Measurements from ENCODE around the gene TBC1D8. TPM values are rescaled to one million over a fixed set of nuclear protein-coding genes. Genes with fewer than 3 reads are reported as not detected.

Gene TBC1D8
- total RNA-seq, 2 experiments from 2014 or later: 4.0 to 4.5 TPM

GRCh38 chr2:100989666-100990065 lies 161.5 kb downstream of the TBC1D8 start:
- no peak for DNase-seq
- Mint-ChIP-seq H3K4me1 (ENCODE audit: low read depth) (peaks cover 5% of the 10 kb centered on the region), H3K4me3 (no peak overlapping the region), H3K27ac (no peak overlapping the region), H3K36me3 (ENCODE audit: low read depth) (no peaks in the 10 kb centered on the region), H3K9me3 (no peaks in the 10 kb centered on the region), H3K27me3 (ENCODE audit: low read depth) (no peaks in the 10 kb centered on the region)
- CTCF ChIA-PET: interaction anchor here (0.9 kb wide), 1 partner anchor 380 kb away, joined by 6 read pairs; no protein-coding TSS in a partner anchor
- intact Hi-C loops (cut with micrococcal nuclease): loop anchor here (5.0 to 10.0 kb wide), 2 partner anchors 562 to 725 kb away; no protein-coding TSS in a partner anchor

DNA sequence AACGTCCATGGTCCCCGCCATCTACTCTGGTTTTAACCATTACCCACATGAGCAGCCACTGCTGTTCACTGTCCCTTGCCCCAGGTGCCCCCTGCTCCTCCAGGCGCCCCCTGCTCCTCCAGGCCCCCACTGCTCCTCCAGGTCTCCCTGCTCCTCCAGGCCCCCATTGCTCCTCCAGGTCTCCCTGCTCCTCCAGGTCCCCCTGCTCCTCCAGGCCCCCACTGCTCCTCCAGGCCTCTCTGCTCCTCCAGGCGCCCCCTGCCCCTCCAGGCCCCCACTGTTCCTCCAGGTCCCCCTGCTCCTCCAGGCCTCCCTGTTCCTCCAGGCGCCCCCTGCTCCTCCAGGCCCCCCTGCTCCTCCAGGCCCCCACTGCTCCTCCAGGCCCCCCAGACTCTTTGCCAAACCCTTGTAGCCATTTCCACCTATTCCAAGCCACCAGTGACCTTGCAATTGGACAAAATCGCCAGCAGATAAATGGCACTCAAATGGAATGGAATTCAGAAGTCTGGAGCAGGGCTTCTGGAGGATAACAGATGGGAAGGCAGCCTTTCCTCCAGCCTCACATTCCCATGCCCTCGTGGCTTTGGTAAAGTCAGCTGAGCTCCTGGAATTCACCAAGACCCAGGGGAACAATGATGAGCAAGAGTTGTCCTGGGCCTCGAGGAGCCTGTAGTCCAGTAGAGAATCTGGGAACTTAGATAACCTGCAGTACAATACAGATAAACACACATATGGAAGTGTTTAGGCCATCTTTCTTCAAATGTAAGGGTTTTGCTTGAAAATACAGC lies 162.4 kb downstream of the TBC1D8 start:
- H3K27me3 Mint-ChIP-seq (ENCODE audit: low read depth): no peaks in the 10 kb centered on the region
- H3K27ac Mint-ChIP-seq: no peak overlapping the region
- H3K36me3 Mint-ChIP-seq (ENCODE audit: low read depth): no peaks in the 10 kb centered on the region
- peaks cover 5% of the 10 kb centered on the region for H3K4me1 Mint-ChIP-seq (ENCODE audit: low read depth)
- H3K4me3 Mint-ChIP-seq: no peak overlapping the region
- no peaks in the 10 kb centered on the region for H3K9me3 Mint-ChIP-seq
- CTCF ChIA-PET: interaction anchor here (4.3 kb wide), 2 partner anchors 259 to 380 kb away, joined by 24 to 41 read pairs; no protein-coding TSS in a partner anchor
- intact Hi-C loops (cut with micrococcal nuclease): loop anchor here (5.0 to 10.0 kb wide), 2 partner anchors 562 to 724 kb away; no protein-coding TSS in a partner anchor
- DNase-seq: no peak

GRCh38 chr2:100987974-100988373 lies 163.2 kb downstream of the TBC1D8 start:
- Mint-ChIP-seq H3K27ac (no peak overlapping the region), H3K4me1 (ENCODE audit: low read depth) (peaks cover 5% of the 10 kb centered on the region), H3K36me3 (ENCODE audit: low read depth) (no peaks in the 10 kb centered on the region), H3K9me3 (no peaks in the 10 kb centered on the region), H3K4me3 (no peak overlapping the region), H3K27me3 (ENCODE audit: low read depth) (no peaks in the 10 kb centered on the region)
- intact Hi-C loops (cut with micrococcal nuclease): loop anchor here (5.0 to 10.0 kb wide), 2 partner anchors 561 to 723 kb away; no protein-coding TSS in a partner anchor
- DNase-seq: no peak
- CTCF ChIA-PET: interaction anchor here (0.7 to 4.3 kb wide), 4 partner anchors 258 to 394 kb away, joined by 3 to 41 read pairs (median 14); no protein-coding TSS in a partner anchor

GRCh38 chr2:100987536-100987935 lies 163.6 kb downstream of the TBC1D8 start:
- peaks cover 4% of the 10 kb centered on the region for H3K4me1 Mint-ChIP-seq (ENCODE audit: low read depth)
- no peaks in the 10 kb centered on the region for H3K36me3 Mint-ChIP-seq (ENCODE audit: low read depth)
- H3K4me3 Mint-ChIP-seq: no peak overlapping the region
- no peaks in the 10 kb centered on the region for H3K27me3 Mint-ChIP-seq (ENCODE audit: low read depth)
- intact Hi-C loops (cut with micrococcal nuclease): loop anchor here (5.0 to 10.0 kb wide), 2 partner anchors 560 to 723 kb away; no protein-coding TSS in a partner anchor
- H3K9me3 Mint-ChIP-seq: no peaks in the 10 kb centered on the region
- no peak overlapping the region for H3K27ac Mint-ChIP-seq
- CTCF ChIA-PET: interaction anchor here (0.7 to 4.3 kb wide), 5 partner anchors 209 to 394 kb away, joined by 3 to 41 read pairs (median 3); no protein-coding TSS in a partner anchor
- no peak for DNase-seq

DNA sequence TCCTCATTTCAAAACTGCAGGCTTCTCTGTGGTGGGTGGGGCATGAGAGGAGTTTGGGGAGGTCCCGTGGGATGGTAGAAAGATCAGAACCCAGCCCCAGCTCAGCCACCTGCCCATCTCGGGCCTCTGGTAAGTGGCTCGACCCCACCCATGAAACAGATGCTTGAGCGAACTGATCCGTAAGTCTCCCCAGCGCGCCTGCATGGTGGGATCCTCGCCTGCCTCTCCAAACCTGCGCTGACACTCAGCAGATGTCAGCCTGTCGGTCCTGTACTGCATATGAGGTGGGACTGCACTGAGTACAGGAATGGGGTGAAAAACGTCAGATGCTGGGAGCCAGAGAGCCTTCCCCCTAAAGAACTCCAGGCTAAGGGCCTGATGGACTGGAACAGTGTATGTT lies 165.0 kb downstream of the TBC1D8 start:
- intact Hi-C loops (cut with micrococcal nuclease): loop anchor here (5.0 to 10.0 kb wide), 2 partner anchors 559 to 721 kb away; no protein-coding TSS in a partner anchor
- Mint-ChIP-seq H3K9me3 (no peaks in the 10 kb centered on the region), H3K27ac (no peak overlapping the region), H3K4me3 (no peak overlapping the region), H3K4me1 (ENCODE audit: low read depth) (no peaks in the 10 kb centered on the region), H3K36me3 (ENCODE audit: low read depth) (no peaks in the 10 kb centered on the region), H3K27me3 (ENCODE audit: low read depth) (no peaks in the 10 kb centered on the region)
- CTCF ChIA-PET: interaction anchor here (0.5 to 4.3 kb wide), 9 partner anchors 217 to 391 kb away, joined by 3 to 41 read pairs (median 3); no protein-coding TSS in a partner anchor
- no peak for DNase-seq

DNA sequence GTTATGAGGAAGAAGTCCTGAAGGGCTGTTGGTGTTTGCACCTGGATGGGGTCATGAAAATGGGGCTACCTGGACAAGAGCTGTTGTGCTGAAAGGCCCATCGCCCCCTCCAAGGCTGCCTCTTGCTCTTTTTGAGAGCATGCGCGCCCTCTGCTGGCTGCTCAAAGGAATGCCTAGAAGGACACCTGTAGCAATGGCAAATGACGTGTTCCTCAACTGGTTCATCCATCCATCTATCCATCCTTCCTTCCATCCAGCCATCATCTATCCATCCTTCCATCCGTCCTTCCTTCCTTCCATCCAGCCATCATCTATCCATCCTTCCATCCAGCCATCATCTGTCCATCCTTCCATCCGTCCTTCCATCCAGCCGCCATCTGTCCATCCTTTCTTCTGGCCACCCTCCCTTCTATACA lies 166.3 kb downstream of the TBC1D8 start:
- no peaks in the 10 kb centered on the region for H3K36me3 Mint-ChIP-seq (ENCODE audit: low read depth)
- H3K27me3 Mint-ChIP-seq (ENCODE audit: low read depth): no peaks in the 10 kb centered on the region
- H3K27ac Mint-ChIP-seq: no peak overlapping the region
- intact Hi-C loops (cut with micrococcal nuclease): loop anchor here (1.0 to 10.0 kb wide), 6 partner anchors 132 to 720 kb away; no protein-coding TSS in a partner anchor
- no peaks in the 10 kb centered on the region for H3K9me3 Mint-ChIP-seq
- no peak overlapping the region for H3K4me3 Mint-ChIP-seq
- DNase-seq: peak; percentile 85
- H3K4me1 Mint-ChIP-seq (ENCODE audit: low read depth): no peaks in the 10 kb centered on the region
- CTCF ChIA-PET: interaction anchor here (0.6 to 4.3 kb wide), 5 partner anchors 9 to 381 kb away, joined by 3 to 41 read pairs (median 4); no protein-coding TSS in a partner anchor

DNA sequence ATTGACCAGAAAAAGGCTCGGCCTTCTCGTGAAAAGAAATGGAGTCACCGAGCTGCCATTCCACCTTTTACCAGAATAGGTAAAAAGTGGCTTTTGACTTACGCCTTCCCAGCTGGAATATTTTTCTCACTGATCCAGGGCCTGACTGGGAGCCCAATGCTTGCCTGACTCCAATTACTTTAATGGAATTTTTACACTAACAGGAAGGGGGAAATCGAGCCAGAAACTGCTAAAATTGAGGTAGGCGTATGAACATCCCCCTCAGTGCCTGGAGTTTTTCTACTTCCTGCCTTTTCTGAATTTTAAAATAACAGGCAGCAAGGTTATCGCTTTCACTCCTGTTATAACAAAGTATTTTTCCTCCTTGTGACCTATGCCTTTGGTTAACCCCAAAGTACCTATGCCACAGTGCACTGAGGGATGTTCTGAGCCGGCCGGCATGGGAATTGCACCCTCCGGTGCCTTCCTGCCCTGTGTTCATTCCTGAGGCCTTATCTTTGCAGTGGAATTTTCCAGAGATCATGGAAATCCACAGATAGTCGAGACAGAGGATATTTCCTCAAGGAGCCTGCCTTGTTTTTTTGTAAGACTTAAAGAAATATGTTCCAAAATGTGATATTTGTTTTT lies 167.4 kb downstream of the TBC1D8 start:
- CTCF ChIA-PET: interaction anchor here (0.9 to 1.0 kb wide), 2 partner anchors 15 to 377 kb away, joined by 3 to 4 read pairs; no protein-coding TSS in a partner anchor
- intact Hi-C loops (cut with micrococcal nuclease): loop anchor here (2.0 to 10.0 kb wide), 2 partner anchors 261 to 719 kb away; no protein-coding TSS in a partner anchor
- DNase-seq: no peak
- no peaks in the 10 kb centered on the region for H3K36me3 Mint-ChIP-seq (ENCODE audit: low read depth)
- H3K27ac Mint-ChIP-seq: no peak overlapping the region
- H3K4me3 Mint-ChIP-seq: no peak overlapping the region
- no peaks in the 10 kb centered on the region for H3K9me3 Mint-ChIP-seq
- no peaks in the 10 kb centered on the region for H3K4me1 Mint-ChIP-seq (ENCODE audit: low read depth)
- no peaks in the 10 kb centered on the region for H3K27me3 Mint-ChIP-seq (ENCODE audit: low read depth)

GRCh38 chr2:100983201-100983600 lies 168.0 kb downstream of the TBC1D8 start:
- Mint-ChIP-seq H3K27ac (no peak overlapping the region), H3K27me3 (ENCODE audit: low read depth) (no peaks in the 10 kb centered on the region), H3K4me1 (ENCODE audit: low read depth) (no peaks in the 10 kb centered on the region), H3K9me3 (no peaks in the 10 kb centered on the region), H3K36me3 (ENCODE audit: low read depth) (no peaks in the 10 kb centered on the region), H3K4me3 (no peak overlapping the region)
- intact Hi-C loops (cut with micrococcal nuclease): loop anchor here (10.0 kb wide), 1 partner anchor 718 kb away; no protein-coding TSS in a partner anchor
- no peak for DNase-seq
- CTCF ChIA-PET: interaction anchor here (0.9 to 1.8 kb wide), 4 partner anchors 15 to 377 kb away, joined by 3 to 10 read pairs (median 4); no protein-coding TSS in a partner anchor

- DNase-seq: no peak
- no peak overlapping the region for H3K4me3 Mint-ChIP-seq
- CTCF ChIA-PET: interaction anchor here (0.8 to 1.8 kb wide), 5 partner anchors 174 to 376 kb away, joined by 3 to 10 read pairs (median 4); no protein-coding TSS in a partner anchor
- intact Hi-C loops (cut with micrococcal nuclease): loop anchor here (10.0 kb wide), 1 partner anchor 718 kb away; no protein-coding TSS in a partner anchor
- no peaks in the 10 kb centered on the region for H3K27me3 Mint-ChIP-seq (ENCODE audit: low read depth)
- H3K9me3 Mint-ChIP-seq: no peaks in the 10 kb centered on the region
- H3K4me1 Mint-ChIP-seq (ENCODE audit: low read depth): no peaks in the 10 kb centered on the region
- H3K36me3 Mint-ChIP-seq (ENCODE audit: low read depth): no peaks in the 10 kb centered on the region
- H3K27ac Mint-ChIP-seq: no peak overlapping the region
Measured at GRCh38 chr2:100982431-100982861, 168.7 kb downstream of the TBC1D8 start.

DNA sequence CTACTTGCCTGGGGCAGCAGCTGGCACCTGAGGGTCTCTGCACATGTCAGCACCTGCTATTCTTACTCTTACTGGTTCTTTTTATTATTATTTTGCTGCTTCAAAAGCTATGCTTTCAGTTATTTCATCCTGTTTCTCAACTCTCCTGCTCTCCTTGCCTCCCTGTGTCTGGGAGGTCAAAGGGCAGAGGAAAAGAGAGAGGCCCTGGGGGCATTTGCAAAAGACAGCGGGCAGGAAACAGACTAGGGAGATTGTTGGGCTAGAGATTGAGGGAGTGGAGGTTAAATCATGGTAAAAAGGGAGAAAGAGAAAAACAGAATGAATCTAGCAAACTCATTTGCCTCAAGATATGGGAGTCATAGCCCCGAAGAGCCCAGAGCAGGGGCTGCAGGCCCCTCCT lies 170.2 kb downstream of the TBC1D8 start:
- CTCF ChIA-PET: interaction anchor here (0.6 to 0.8 kb wide), 2 partner anchors 252 to 365 kb away, joined by 3 to 4 read pairs; no protein-coding TSS in a partner anchor
- no peak for DNase-seq
- intact Hi-C loops (cut with micrococcal nuclease): loop anchor here (10.0 kb wide), 1 partner anchor 716 kb away; no protein-coding TSS in a partner anchor
- no peaks in the 10 kb centered on the region for H3K4me1 Mint-ChIP-seq (ENCODE audit: low read depth)
- no peaks in the 10 kb centered on the region for H3K9me3 Mint-ChIP-seq
- H3K36me3 Mint-ChIP-seq (ENCODE audit: low read depth): no peaks in the 10 kb centered on the region
- no peaks in the 10 kb centered on the region for H3K27me3 Mint-ChIP-seq (ENCODE audit: low read depth)
- H3K4me3 Mint-ChIP-seq: no peak overlapping the region
- no peak overlapping the region for H3K27ac Mint-ChIP-seq

DNA sequence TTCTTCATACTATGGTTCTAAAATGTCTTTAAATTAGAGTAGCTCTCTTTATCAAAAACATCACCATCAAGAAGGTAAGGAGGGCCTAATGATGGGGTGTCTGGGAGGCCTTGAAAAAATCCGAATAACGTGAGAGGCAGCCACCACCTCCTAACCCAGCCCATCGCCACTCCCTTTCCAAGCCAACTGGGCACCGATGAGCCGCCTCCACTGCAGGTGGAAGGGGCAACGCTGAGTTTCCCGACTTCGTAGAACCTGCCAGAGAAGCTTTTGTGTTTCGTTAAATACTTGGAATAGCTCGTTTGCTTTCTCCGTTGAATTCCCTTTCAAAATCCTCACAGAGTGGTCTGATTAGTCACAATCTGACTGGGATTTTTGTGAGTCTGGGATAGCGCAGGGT lies 171.1 kb downstream of the TBC1D8 start:
- no peaks in the 10 kb centered on the region for H3K4me1 Mint-ChIP-seq (ENCODE audit: low read depth)
- CTCF ChIA-PET: no interaction called here
- H3K27ac Mint-ChIP-seq: no peak overlapping the region
- no peaks in the 10 kb centered on the region for H3K9me3 Mint-ChIP-seq
- H3K4me3 Mint-ChIP-seq: no peak overlapping the region
- no peaks in the 10 kb centered on the region for H3K27me3 Mint-ChIP-seq (ENCODE audit: low read depth)
- DNase-seq: no peak
- intact Hi-C loops (cut with micrococcal nuclease): loop anchor here (10.0 kb wide), 1 partner anchor 715 kb away; no protein-coding TSS in a partner anchor
- H3K36me3 Mint-ChIP-seq (ENCODE audit: low read depth): no peaks in the 10 kb centered on the region

All from activated naive CD4-positive, alpha-beta T cell treated with anti-CD3 and anti-CD28 coated beads for 36 hours (primary cell).